Lower leg skin (tissue), 3 donors: Measurements from ENCODE around the gene NRF1.

Experiments used
- CTCF ChIP-seq, 3 donors: fragments of 450-650 bp; IDR thresholded peaks; one replicate each; pipeline ENCODE4 v1.5.1; 2016; ENCODE audit warnings: antibody characterized with exemption in 3 of 3, mild to moderate bottlenecking in 3 of 3, moderate library complexity in 2 of 3
- POLR2A ChIP-seq, 2 donors: fragments of 450-650 bp; IDR thresholded peaks; one replicate each; pipeline ENCODE4 v1.6.1; 2016 to 2017; ENCODE audit warnings: antibody characterized with exemption in 2 of 2, mild to moderate bottlenecking in 1 of 2, moderate library complexity in 1 of 2

- TF ChIP-seq CTCF (IDR thresholded peaks at IDR 0.05) (no peak), POLR2A (IDR thresholded peaks at IDR 0.05) (no peak)
Observed at GRCh38 chr7:129636641-129637040, 25.1 kb downstream of the NRF1 start.
